Endothelial cell of umbilical vein (primary cell): Measurements from ENCODE around the gene MAMDC4. TPM values are rescaled to one million over a fixed set of nuclear protein-coding genes. Genes with fewer than 3 reads are reported as not detected.

Experiments
- BruUV-seq: library from RNA; stranded (reverse); fragments of 400-500 nt; replicated peaks from 2 replicates; lab custom pipeline; 2021; lab: Mats Ljungman, UMichigan
- CTCF ChIA-PET: fragments of 300-600, 350-600 bp; sonication (Branson Sonifier 250); formaldehyde crosslinking; loops from one replicate; lab custom pipeline; 2021; ENCODE audit warnings: antibody characterized with exemption, inconsistent platforms; lab: Charles Lee
- POLR2A ChIA-PET: fragments of 300-600, 350-600 bp; sonication (Branson Sonifier 250); formaldehyde crosslinking; loops from one replicate; lab custom pipeline; 2021; ENCODE audit warnings: antibody characterized with exemption, inconsistent platforms; lab: Charles Lee
- DNase-seq: peaks from one replicate; pipeline ENCODE4 v3.0.0-alpha.2; 2011; ENCODE audit warnings: low read depth, low spot score
- FAIRE-seq: peaks from 2 replicates; lab custom pipeline; 2011; peaks lifted over from hg19 to GRCh38; lab: Jason Lieb, UNC
- H2AFZ ChIP-seq: 2 replicates; pipeline ENCODE4 v1.6.0; 2012; ENCODE audit warnings: low read depth, low read length, control low read depth, inconsistent platforms
- H3K27ac ChIP-seq: 2 replicates; pipeline ENCODE4 v1.5.1; 2011; ENCODE audit warnings: low read depth, mild to moderate bottlenecking, control low read depth, low read length, moderate library complexity; ENCODE audit not compliant: insufficient read depth
- H3K27me3 ChIP-seq, 2 experiments: 2 replicates each; pipeline versions ENCODE4 v1.6.0 to v1.6.1; 2011; ENCODE audit warnings: low read length in 2 of 2, mixed read lengths in 1 of 2; ENCODE audit not compliant: control insufficient read depth in 2 of 2, insufficient read depth in 2 of 2
- H3K36me3 ChIP-seq, 2 experiments: 2 replicates in 1 of 2; 3 replicates in 1 of 2; pipeline ENCODE4 v1.5.1; 2011; ENCODE audit warnings: low read length in 2 of 2, mild to moderate bottlenecking in 1 of 2, moderate library complexity in 1 of 2; ENCODE audit not compliant: control insufficient read depth in 2 of 2, insufficient read depth in 2 of 2; ENCODE audit errors: extremely low read depth in 1 of 2
- H3K4me1 ChIP-seq: 3 replicates; pipeline ENCODE4 v1.5.1; 2011; ENCODE audit warnings: mild to moderate bottlenecking, low read length; ENCODE audit not compliant: control insufficient read depth, insufficient read depth; ENCODE audit errors: extremely low read depth
- H3K4me2 ChIP-seq: 2 replicates; pipeline ENCODE4 v1.6.1; 2011; ENCODE audit warnings: low read length, control low read depth, mixed read lengths; ENCODE audit not compliant: insufficient read depth
- H3K4me3 ChIP-seq, 3 experiments: fragments of 200-600 bp in 1 of 3; sonication (generic), shearing (Covaris generic) in 1 of 3; replicated peaks in 1 of 3; 2 replicates each; pipeline ENCODE4 v1.5.1; 2011 to 2016; ENCODE audit warnings: control low read depth in 3 of 3, low read length in 3 of 3, mild to moderate bottlenecking in 2 of 3, inconsistent platforms in 1 of 3, low read depth in 1 of 3, moderate library complexity in 1 of 3; ENCODE audit not compliant: insufficient read depth in 1 of 3
- H3K79me2 ChIP-seq: 2 replicates; pipeline ENCODE4 v1.6.0; 2012; ENCODE audit warnings: low read length, inconsistent platforms; ENCODE audit not compliant: control insufficient read depth, insufficient read depth
- H3K9ac ChIP-seq: replicated peaks from 2 replicates; pipeline ENCODE3; 2011; ENCODE audit warnings: low read length, control low read depth; ENCODE audit not compliant: insufficient read depth; ENCODE audit errors: extremely low read depth
- H3K9me1 ChIP-seq: replicated peaks from 3 replicates; pipeline ENCODE4 v1.6.0; 2011; ENCODE audit warnings: mild to moderate bottlenecking, low read length; ENCODE audit not compliant: control insufficient read depth, insufficient read depth; ENCODE audit errors: extremely low read depth
- H3K9me3 ChIP-seq: replicated peaks from 2 replicates; pipeline ENCODE4 v1.5.1; 2012; ENCODE audit warnings: low read length, inconsistent platforms; ENCODE audit not compliant: control insufficient read depth, insufficient read depth
- H4K20me1 ChIP-seq: replicated peaks from 2 replicates; pipeline ENCODE3; 2011; ENCODE audit warnings: mild to moderate bottlenecking, low read length; ENCODE audit not compliant: control insufficient read depth, insufficient read depth; ENCODE audit errors: extremely low read depth
- CTCF ChIP-seq, 2 donors: IDR thresholded peaks; 1 replicate in 1 of 2; 2 replicates in 1 of 2; pipeline ENCODE4 v1.5.1; 2011; ENCODE audit warnings: low read length in 2 of 2, mild to moderate bottlenecking in 2 of 2, moderate library complexity in 2 of 2, control low read depth in 1 of 2, inconsistent platforms in 1 of 2, low read depth in 1 of 2; ENCODE audit not compliant: insufficient read depth in 1 of 2; ENCODE audit errors: extremely low read depth in 1 of 2
- EZH2 ChIP-seq: IDR thresholded peaks from 2 replicates; pipeline ENCODE4 v1.6.1; 2012; ENCODE audit warnings: borderline replicate concordance, low read depth, mild to moderate bottlenecking, moderate library complexity, low read length, inconsistent platforms; ENCODE audit not compliant: severe bottlenecking
- FOS ChIP-seq: IDR thresholded peaks from 2 replicates; pipeline ENCODE4 v1.6.1; 2011; ENCODE audit warnings: mild to moderate bottlenecking, low read length, moderate library complexity, borderline replicate concordance; ENCODE audit not compliant: insufficient read depth
- GATA2 ChIP-seq: IDR thresholded peaks from 2 replicates; pipeline ENCODE4 v1.7.0; 2011; ENCODE audit warnings: low read depth, mild to moderate bottlenecking, moderate library complexity, mixed read lengths, low read length; ENCODE audit not compliant: insufficient read length, insufficient read depth
- JUN ChIP-seq: IDR thresholded peaks from 2 replicates; pipeline ENCODE4 v1.6.1; 2011; ENCODE audit warnings: borderline replicate concordance, low read depth; ENCODE audit not compliant: insufficient read length, insufficient read depth
- MYC ChIP-seq: IDR thresholded peaks from one replicate; pipeline ENCODE4 v1.6.1; 2011; ENCODE audit warnings: mild to moderate bottlenecking, low read depth, low read length
- POLR2A ChIP-seq: IDR thresholded peaks from 2 replicates; pipeline ENCODE4 v1.6.1; 2012; ENCODE audit warnings: low read depth, mild to moderate bottlenecking, control low read depth, low read length
- POLR2AphosphoS5 ChIP-seq: IDR thresholded peaks from 2 replicates; pipeline ENCODE4 v1.6.1; 2012; ENCODE audit warnings: low read depth, mild to moderate bottlenecking, control low read depth, low read length, moderate library complexity; ENCODE audit not compliant: insufficient read depth
- dilution Hi-C: fragments of 300-500 bp; cut with MboI; formaldehyde crosslinking; loops from one replicate; pipeline ENCODE4 v1.15.0; 2019; ENCODE audit warnings: low sequenced_read_pairs; ENCODE audit not compliant: extremely low pct_ligation_motif_present
- intact Hi-C: fragments of 100-400 bp; cut with micrococcal nuclease; formaldehyde crosslinking; loops from one replicate; pipeline ENCODE4 v1.10.0; 2022
- polyA plus RNA-seq, 4 experiments: library from polyadenylated mRNA; depleted of rRNA in 3 of 4; stranded (reverse) in 3 of 4; unstranded in 1 of 4; fragments of >200 nt; gene quantifications; 2 replicates each; pipeline versions ENCODE4 v1.2.1 to v1.2.3, GENCODE V29; 2011 to 2012; ENCODE audit warnings: missing spikeins in 1 of 4
- total RNA-seq: library from RNA; stranded (reverse); gene quantifications from 2 replicates; pipeline ENCODE4 v1.2.3, GENCODE V29; 2021
- TF ChIP-seq, protein P1 (sequence below): IDR thresholded peaks from 2 replicates; pipeline ENCODE4 v1.6.1; 2011; ENCODE audit not compliant: insufficient read depth, insufficient read length

Gene MAMDC4
- total and polyA plus RNA-seq, 2 donors (not counting 3 experiments of a cell fraction or from before 2014, with no cell fraction given), result 3.6 to 7.2 TPM

DNA sequence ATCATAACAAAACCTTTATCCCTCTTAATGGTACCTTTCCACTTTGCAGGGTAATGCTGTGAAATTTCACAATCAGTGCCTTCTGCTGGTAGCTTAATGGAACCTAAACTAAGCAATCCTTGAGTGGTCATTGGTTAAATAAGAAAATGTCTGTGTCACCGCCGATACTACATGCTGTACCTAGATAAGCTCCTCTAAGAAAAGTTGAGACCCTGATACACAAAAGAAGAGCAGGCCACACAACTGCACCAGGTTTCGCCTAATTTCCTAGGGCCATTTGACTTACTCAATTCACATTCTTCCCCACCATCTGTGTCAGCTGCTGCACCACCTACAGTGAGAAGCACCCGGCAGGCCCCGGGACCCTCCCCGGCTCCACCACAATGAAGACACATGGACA, 23.0 kb downstream of the MAMDC4 start:
- no peak for TF ChIP-seq EZH2
- TF ChIP-seq MYC, result no peak
- TF ChIP-seq POLR2A, result no peak
- TF ChIP-seq GATA2, result no peak
- TF ChIP-seq, protein P1, sequence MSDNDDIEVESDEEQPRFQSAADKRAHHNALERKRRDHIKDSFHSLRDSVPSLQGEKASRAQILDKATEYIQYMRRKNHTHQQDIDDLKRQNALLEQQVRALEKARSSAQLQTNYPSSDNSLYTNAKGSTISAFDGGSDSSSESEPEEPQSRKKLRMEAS, result no peak
- no peak for TF ChIP-seq POLR2AphosphoS5
- TF ChIP-seq FOS, result no peak
- TF ChIP-seq JUN, result no peak
- no peak for TF ChIP-seq CTCF (IDR thresholded peaks at IDR 0.05; ENCODE audit: extremely low read depth in 1 of 2, insufficient read depth in 1 of 2, low read depth in 1 of 2, low read length in 2 of 2)
- intact Hi-C loops, result no loop called here

More for the DNA sequence above, 23.0 kb downstream of the MAMDC4 start:
- FAIRE-seq (no peak), DNase-seq (no peak)
- Histone ChIP-seq H3K36me3 (no peaks in the 10 kb centered on the region), H3K9me3 (no peaks in the 10 kb centered on the region), H3K4me3 (no peak overlapping the region), H3K4me1 (no peaks in the 10 kb centered on the region), H3K27me3 (no peaks in the 10 kb centered on the region), H3K9me1 (no peaks in the 10 kb centered on the region), H4K20me1 (no peaks in the 10 kb centered on the region), H2AFZ (no peak overlapping the region), H3K79me2 (no peaks in the 10 kb centered on the region), H3K4me2 (no peak overlapping the region), H3K9ac (no peak overlapping the region), H3K27ac (no peak overlapping the region)
- POLR2A ChIA-PET, result no interaction called here
- CTCF ChIA-PET, result no interaction called here
- no TSS peak for BruUV-seq
- dilution Hi-C loops, result no loop called here
